ENCODE measurements around the gene UBE2G1. TPM values are rescaled to one million over a fixed set of nuclear protein-coding genes. Genes with fewer than 3 reads are reported as not detected.

Gene UBE2G1
- total and polyA plus RNA-seq, 8 donors = 4.3 to 29.3 (median 21.6) TPM

DNA sequence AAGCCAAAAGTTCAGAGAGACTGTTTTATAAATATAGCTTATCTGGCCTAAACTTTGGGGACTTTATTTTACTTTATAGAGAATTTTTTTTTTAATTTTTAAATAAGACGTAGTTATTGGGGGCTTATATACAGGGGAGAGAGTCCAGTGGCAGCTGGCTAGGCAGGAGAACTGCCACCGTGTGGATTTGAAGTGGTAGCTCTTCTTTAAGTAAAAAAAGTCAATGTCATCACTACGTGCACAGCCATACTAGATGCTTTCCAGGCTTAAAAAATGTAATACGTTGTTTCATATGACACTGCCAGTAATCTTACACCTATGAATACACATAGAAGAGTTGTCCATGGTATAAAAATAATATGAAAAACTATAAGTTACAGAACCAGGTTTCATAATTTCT lies 70.8 kb downstream of the UBE2G1 start:
- no peak for FAIRE-seq
- no peaks in the 10 kb centered on the region for H3K9me3 ChIP-seq
- peaks cover 0 to 5% (median 4%) of the 10 kb centered on the region in 3 donors for H3K4me1 ChIP-seq
- H3K36me3 ChIP-seq = no peaks in the 10 kb centered on the region
- WGBS, 2 donors = 70 to 72% methylated on average over 4 of the region's 4 CpGs
- intact Hi-C loops (cut with DNase I) = no loop called here
- H3K4me3 ChIP-seq = no peak overlapping the region
- no peak for TF ChIP-seq CTCF (IDR thresholded peaks at IDR 0.05)
- no peak overlapping the region for H3K27ac ChIP-seq
- H3K27me3 ChIP-seq = no peaks in the 10 kb centered on the region
- ATAC-seq = no peak
- DNase-seq = no peak

DNA sequence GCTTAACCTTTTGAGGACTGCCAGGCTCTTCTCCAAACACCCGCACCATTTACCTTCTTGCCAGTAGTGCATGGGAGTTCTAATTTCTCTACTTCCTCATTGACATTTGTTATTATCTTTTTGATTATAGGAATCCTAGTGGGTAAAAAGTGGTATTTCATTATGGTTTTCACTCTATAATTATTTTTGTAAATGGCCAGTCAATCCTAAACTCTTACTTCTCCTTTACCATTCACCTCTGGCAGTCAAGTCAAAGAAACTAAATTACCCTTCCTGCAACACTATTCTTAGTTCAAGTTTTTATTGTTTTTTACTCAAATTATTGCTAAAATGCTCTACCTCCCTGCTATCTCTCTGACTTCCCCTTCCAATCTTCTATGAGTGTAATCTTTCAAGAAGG lies 72.9 kb downstream of the UBE2G1 start:
- no peak for DNase-seq
- Histone ChIP-seq H3K9me3 (no peaks in the 10 kb centered on the region), H3K4me1 (peaks cover 0 to 5% (median 4%) of the 10 kb centered on the region in 3 donors), H3K4me3 (no peak overlapping the region), H3K27me3 (no peaks in the 10 kb centered on the region), H3K36me3 (no peaks in the 10 kb centered on the region), H3K27ac (no peak overlapping the region)
- 100% methylated on average over 1 of the region's 1 CpG for WGBS, 2 donors
- intact Hi-C loops (cut with DNase I) = no loop called here
- FAIRE-seq = no peak
- ATAC-seq = no peak
- no peak for TF ChIP-seq CTCF (IDR thresholded peaks at IDR 0.05)

DNA sequence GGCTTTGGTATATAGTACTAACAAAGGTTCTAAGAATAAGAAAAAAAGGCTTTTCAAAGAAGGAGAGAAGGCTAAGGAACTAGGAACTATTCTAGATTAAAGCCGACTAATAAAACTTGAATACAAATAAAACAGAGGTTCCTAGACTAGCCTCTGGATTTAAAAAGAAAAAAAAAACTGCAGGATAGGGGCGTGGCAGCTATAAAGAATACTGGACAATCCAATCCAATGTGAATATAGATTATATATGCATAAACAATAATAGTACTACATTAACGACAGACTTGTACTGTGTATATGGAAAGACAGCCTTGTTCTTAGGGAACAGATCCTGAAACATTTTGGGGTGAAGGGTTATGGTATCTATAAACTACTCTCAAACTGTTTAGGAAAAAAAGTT lies 78.8 kb downstream of the UBE2G1 start:
- intact Hi-C loops (cut with DNase I) = no loop called here
- no peaks in the 10 kb centered on the region for H3K27me3 ChIP-seq
- FAIRE-seq (no peak), DNase-seq (no peak), ATAC-seq (no peak)
- no peak overlapping the region for H3K27ac ChIP-seq
- WGBS, 2 donors = 96% methylated on average over 3 of the region's 3 CpGs
- H3K9me3 ChIP-seq = no peaks in the 10 kb centered on the region
- H3K36me3 ChIP-seq = no peaks in the 10 kb centered on the region
- no peak overlapping the region for H3K4me3 ChIP-seq
- no peak for TF ChIP-seq CTCF (IDR thresholded peaks at IDR 0.05)
- H3K4me1 ChIP-seq = no peaks in the 10 kb centered on the region

DNA sequence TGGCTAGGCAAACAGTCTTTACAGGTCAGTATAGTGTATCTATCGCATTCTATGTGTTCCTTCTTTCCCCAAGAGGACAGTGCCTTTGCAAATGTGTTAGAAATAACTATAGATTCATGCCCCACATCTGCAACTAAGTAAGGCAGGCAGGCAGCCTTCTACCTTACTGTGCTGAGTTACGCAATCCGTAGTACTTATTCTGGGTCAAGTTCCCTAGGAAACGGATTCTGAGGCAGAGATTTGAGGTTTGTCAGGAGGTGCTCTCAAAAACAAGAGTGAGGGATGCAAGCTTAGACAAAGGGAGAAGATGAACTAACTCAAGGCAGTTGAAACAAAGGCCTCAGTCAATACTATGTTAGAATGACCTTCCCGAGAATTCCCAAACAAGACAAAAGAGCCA lies 90.0 kb downstream of the UBE2G1 start:
- H3K36me3 ChIP-seq = no peaks in the 10 kb centered on the region
- ATAC-seq (no peak), FAIRE-seq (no peak), DNase-seq (no peak)
- no peaks in the 10 kb centered on the region for H3K9me3 ChIP-seq
- no peaks in the 10 kb centered on the region for H3K27me3 ChIP-seq
- 95 to 98% methylated on average over 5 of the region's 5 CpGs for WGBS, 2 donors
- TF ChIP-seq CTCF (IDR thresholded peaks at IDR 0.05) = no peak
- intact Hi-C loops (cut with DNase I) = no loop called here
- H3K27ac ChIP-seq = no peak overlapping the region
- H3K4me1 ChIP-seq = peaks cover 0 to 11% (median 0%) of the 10 kb centered on the region in 3 donors
- no peak overlapping the region for H3K4me3 ChIP-seq

- H3K4me3 ChIP-seq = no peak overlapping the region
- intact Hi-C loops (cut with DNase I) = no loop called here
- WGBS, 2 donors = 86 to 92% methylated on average over 4 of the region's 4 CpGs
- H3K27ac ChIP-seq = no peak overlapping the region
- FAIRE-seq (no peak), DNase-seq (no peak), ATAC-seq (no peak)
- no peaks in the 10 kb centered on the region for H3K27me3 ChIP-seq
- H3K4me1 ChIP-seq = peaks cover 0 to 11% (median 0%) of the 10 kb centered on the region in 3 donors
- no peaks in the 10 kb centered on the region for H3K36me3 ChIP-seq
- TF ChIP-seq CTCF (IDR thresholded peaks at IDR 0.05) = no peak
- no peaks in the 10 kb centered on the region for H3K9me3 ChIP-seq
These were observed 93.5 kb downstream of the UBE2G1 start for GRCh38 chr17:4272972-4273368.

Data from pancreas (tissue), 10 donors.